Skin of body (tissue), 2 donors: ENCODE results near the gene PFKP. TPM values are rescaled to one million over a fixed set of nuclear protein-coding genes. Genes with fewer than 3 reads are reported as not detected.
"Not testable (repeated sequence)": the region's sequence is repeated elsewhere in the genome, so short reads cannot be mapped to it uniquely, and the experiment has no call there.

Experiments
- DNase-seq: peaks from one replicate; lab custom pipeline; 2025; lab: John Stamatoyannopoulos, UW
- total RNA-seq: library from RNA; depleted of rRNA; stranded (reverse); fragments of >200 nt; gene quantifications from one replicate; pipeline ENCODE4 v1.2.3, GENCODE V29; 2014

Gene PFKP
- total RNA-seq, 1 donor from 2014 or later = 14.1 TPM

GRCh38 chr10:3046981-3047547 lies 20.3 kb upstream of the PFKP start:
- no peak for DNase-seq

GRCh38 chr10:3047596-3047995 lies 19.8 kb upstream of the PFKP start:
- DNase-seq = no peak

- DNase-seq = no peak
These were observed 19.0 kb upstream of the PFKP start for GRCh38 chr10:3048119-3049019.

- DNase-seq = no peak
These were observed 15.7 kb upstream of the PFKP start for GRCh38 chr10:3051692-3052091.

- DNase-seq = no peak
These were observed 14.2 kb upstream of the PFKP start for GRCh38 chr10:3053155-3053554.

GRCh38 chr10:3054183-3054850 lies 13.0 kb upstream of the PFKP start:
- DNase-seq = peak; percentile 41

- no peak for DNase-seq
These were observed 12.5 kb upstream of the PFKP start for GRCh38 chr10:3054851-3055199.

- DNase-seq = no peak
These were observed 10.9 kb upstream of the PFKP start for GRCh38 chr10:3056280-3057037.

GRCh38 chr10:3057946-3058345 lies 9.4 kb upstream of the PFKP start:
- no peak for DNase-seq

GRCh38 chr10:3059974-3060373 lies 7.4 kb upstream of the PFKP start:
- DNase-seq = no peak

- DNase-seq = no peak
These were observed 6.9 kb upstream of the PFKP start for GRCh38 chr10:3060481-3060889.

- not testable (repeated sequence) for DNase-seq
These were observed 5.9 kb upstream of the PFKP start for GRCh38 chr10:3061323-3061898.

GRCh38 chr10:3062502-3063186 lies 4.7 kb upstream of the PFKP start:
- DNase-seq = no peak

GRCh38 chr10:3064423-3064822 lies 2.9 kb upstream of the PFKP start:
- DNase-seq = no peak

- DNase-seq = no peak
These were observed 1.7 kb upstream of the PFKP start for GRCh38 chr10:3065622-3066021.

GRCh38 chr10:3066317-3067117 lies 831 bp upstream of the PFKP start:
- DNase-seq = no peak

- no peak for DNase-seq
These were observed 471 bp downstream of the PFKP start for GRCh38 chr10:3067859-3068179.

GRCh38 chr10:3068201-3068967 lies 1.0 kb downstream of the PFKP start:
- peak; percentile 39 for DNase-seq

- DNase-seq = no peak
These were observed 1.8 kb downstream of the PFKP start for GRCh38 chr10:3068968-3069737.
